Activated B cell treated with CpG ODN at 0.5 μM for 24 hours (primary cell): ENCODE measurements around the gene SLC25A23. TPM values are rescaled to one million over a fixed set of nuclear protein-coding genes. Genes with fewer than 3 reads are reported as not detected.
A peak's percentile ranks its signal among the peaks of the same experiment; 100 is the strongest.

Source experiments
- ATAC-seq: fragments of 200-7000 bp; cut with Tn5 transposase; one replicate; pipeline ENCODE4 v1.10.0; 2021; ENCODE audit warnings: low read depth, mild to moderate bottlenecking, moderate library complexity
- CTCF ChIA-PET: fragments of 350-600 bp; sonication (Branson Sonifier 250); formaldehyde crosslinking; loops from one replicate; lab custom pipeline; 2021; ENCODE audit warnings: antibody characterized with exemption; lab: Charles Lee
- POLR2A ChIA-PET: fragments of 350-600 bp; sonication (Branson Sonifier 250); formaldehyde crosslinking; loops from one replicate; lab custom pipeline; 2021; ENCODE audit warnings: antibody characterized with exemption; lab: Charles Lee
- DNase-seq: peaks from one replicate; pipeline ENCODE4 v3.0.0; 2022
- H3K27ac Mint-ChIP-seq: one replicate; pipeline ENCODE4 v1.8.0; 2020; ENCODE audit warnings: mixed read lengths
- H3K27me3 Mint-ChIP-seq: one replicate; pipeline ENCODE4 v1.8.0; 2021; ENCODE audit warnings: mixed read lengths
- H3K36me3 Mint-ChIP-seq: one replicate; pipeline ENCODE4 v1.8.0; 2021; ENCODE audit warnings: low read depth, mixed read lengths
- H3K4me1 Mint-ChIP-seq: one replicate; pipeline ENCODE4 v1.8.0; 2021; ENCODE audit warnings: mixed read lengths
- H3K4me3 Mint-ChIP-seq: one replicate; pipeline ENCODE4 v1.8.0; 2020; ENCODE audit warnings: mild to moderate bottlenecking, mixed read lengths
- H3K9me3 Mint-ChIP-seq: one replicate; pipeline ENCODE4 v1.8.0; 2020; ENCODE audit warnings: mixed read lengths
- CTCF ChIP-seq: fragments of 200-600 bp; IDR thresholded peaks from one replicate; pipeline ENCODE4 v1.8.0; 2022; ENCODE audit warnings: antibody characterized with exemption, mild to moderate bottlenecking
- intact Hi-C: fragments of 100-400 bp; cut with micrococcal nuclease; formaldehyde crosslinking; loops from one replicate; pipeline ENCODE4 v1.15.1; 2024
- total RNA-seq: library from RNA; stranded (reverse); gene quantifications from 2 replicates; pipeline ENCODE4 v1.2.3, GENCODE V29; 2022

The SLC25A23 gene
- total RNA-seq, 1 donor from 2014 or later: 50.4 TPM

- no peaks in the 10 kb centered on the region for H3K9me3 Mint-ChIP-seq
- ChIA-PET POLR2A (interaction anchor here (1.2 to 1.8 kb wide), 3 partner anchors 16 to 41 kb away, joined by 5 to 10 read pairs (median 7); partner anchors contain the start of genes DENND1C and KHSRP), CTCF (no interaction called here)
- TF ChIP-seq CTCF: no peak
- DNase-seq: no peak
- H3K27ac Mint-ChIP-seq: peak overlapping the region; percentile 51
- no peak for ATAC-seq
- peak overlapping the region; percentile 73 for H3K4me3 Mint-ChIP-seq
- peaks cover 28% of the 10 kb centered on the region for H3K36me3 Mint-ChIP-seq
- peaks cover 3% of the 10 kb centered on the region for H3K27me3 Mint-ChIP-seq
- peaks cover 23% of the 10 kb centered on the region for H3K4me1 Mint-ChIP-seq
- intact Hi-C loops: no loop called here
Measured at GRCh38 chr19:6465663-6466062, 6.1 kb upstream of the SLC25A23 start.

- TF ChIP-seq CTCF: no peak
- intact Hi-C loops: no loop called here
Measured at GRCh38 chr19:6465006-6465405, 5.4 kb upstream of the SLC25A23 start.

GRCh38 chr19:6464070-6464873 is 4.7 kb upstream of the SLC25A23 start, which contains the start of gene CRB3:
CRB3 (plus strand) TSS chr19:6464271; CDS start chr19:6464702, 431 bp downstream.
- H3K9me3 Mint-ChIP-seq: no peaks in the 10 kb centered on the region
- H3K4me1 Mint-ChIP-seq: peaks cover 28% of the 10 kb centered on the region
- no peak for ATAC-seq
- no peak for DNase-seq
- TF ChIP-seq CTCF: no peak
- intact Hi-C loops: no loop called here
- peak within 1 kb of the TSS; percentile 70 for H3K27ac Mint-ChIP-seq
- peak within 1 kb of the TSS; percentile 73 for H3K4me3 Mint-ChIP-seq
- peaks cover 21% of the 10 kb centered on the region for H3K36me3 Mint-ChIP-seq
- ChIA-PET POLR2A (interaction anchor here (0.6 to 1.7 kb wide), 4 partner anchors 17 to 416 kb away, joined by 3 to 11 read pairs (median 10); partner anchors contain the start of gene DENND1C), CTCF (interaction anchor here (1.3 kb wide), 1 partner anchor 17 kb away, joined by 3 read pairs; the partner anchor contains the start of gene DENND1C)
- H3K27me3 Mint-ChIP-seq: peaks cover 3% of the 10 kb centered on the region

More at GRCh38 chr19:6465006-6465405, 5.4 kb upstream of the SLC25A23 start:
- H3K4me3 Mint-ChIP-seq: peak overlapping the region; percentile 73
- ATAC-seq: no peak
- H3K27me3 Mint-ChIP-seq: peaks cover 3% of the 10 kb centered on the region
- H3K9me3 Mint-ChIP-seq: no peaks in the 10 kb centered on the region
- DNase-seq: no peak
- ChIA-PET POLR2A (interaction anchor here (0.8 to 1.8 kb wide), 4 partner anchors 17 to 72 kb away, joined by 5 to 10 read pairs (median 8); partner anchors contain the start of genes DENND1C and KHSRP), CTCF (interaction anchor here (1.3 kb wide), 1 partner anchor 17 kb away, joined by 3 read pairs; the partner anchor contains the start of gene DENND1C)
- peaks cover 27% of the 10 kb centered on the region for H3K4me1 Mint-ChIP-seq
- H3K27ac Mint-ChIP-seq: peak overlapping the region; percentile 70
- H3K36me3 Mint-ChIP-seq: peaks cover 26% of the 10 kb centered on the region

GRCh38 chr19:6460099-6460884 is 700 bp upstream of the SLC25A23 start:
- peak overlapping the region; percentile 79 for H3K27ac Mint-ChIP-seq
- ChIA-PET POLR2A (interaction anchor here (0.7 to 2.8 kb wide), 7 partner anchors 21 to 57 kb away, joined by 3 to 25 read pairs (median 4); partner anchors contain the start of genes DENND1C and KHSRP), CTCF (interaction anchor here (1.7 kb wide), 1 partner anchor 21 kb away, joined by 4 read pairs; the partner anchor contains the start of gene DENND1C)
- no peak for TF ChIP-seq CTCF
- peak; percentile 82 for ATAC-seq
- DNase-seq: peak; percentile 90
- H3K9me3 Mint-ChIP-seq: no peaks in the 10 kb centered on the region
- peaks cover 13% of the 10 kb centered on the region for H3K36me3 Mint-ChIP-seq
- H3K27me3 Mint-ChIP-seq: peaks cover 3% of the 10 kb centered on the region
- H3K4me1 Mint-ChIP-seq: peaks cover 42% of the 10 kb centered on the region
- H3K4me3 Mint-ChIP-seq: peak overlapping the region; percentile 90
- intact Hi-C loops: loop anchor here (1.0 kb wide), 8 partner anchors 21 to 403 kb away; partner anchors contain the start of genes DENND1C, GPR108, GTF2F1 and TUBB4A
